Kidney (tissue), 14 donors: ENCODE measurements around the gene ATG16L1. TPM values are rescaled to one million over a fixed set of nuclear protein-coding genes. Genes with fewer than 3 reads are reported as not detected.

Experiments
- DNase-seq, 5 donors: peaks; one replicate each; pipeline ENCODE4 v3.0.0-alpha.2; 2013 to 2020
- FAIRE-seq: peaks from 2 replicates; lab custom pipeline; 2012; peaks lifted over from hg19 to GRCh38; lab: Jason Lieb, UNC
- H3K27ac ChIP-seq, 2 donors: one replicate each; pipeline ENCODE4 v1.7.0; 2013; ENCODE audit warnings: low read depth in 2 of 2, low read length in 2 of 2, inconsistent platforms in 1 of 2
- H3K27me3 ChIP-seq: one replicate; pipeline ENCODE4 v1.7.1; 2013; ENCODE audit warnings: low read length, inconsistent platforms; ENCODE audit not compliant: control insufficient read depth, insufficient read depth
- H3K36me3 ChIP-seq, 3 donors: one replicate each; pipeline versions ENCODE4 v1.7.0 to v1.7.1; 2013; ENCODE audit warnings: low read length in 3 of 3, control low read depth in 1 of 3, inconsistent platforms in 1 of 3; ENCODE audit not compliant: insufficient read depth in 3 of 3, control insufficient read depth in 2 of 3
- H3K4me1 ChIP-seq, 3 donors: one replicate each; pipeline versions ENCODE4 v1.7.0 to v1.7.1; 2013; ENCODE audit warnings: low read length in 3 of 3, inconsistent platforms in 1 of 3, low read depth in 1 of 3; ENCODE audit not compliant: control insufficient read depth in 2 of 3, insufficient read depth in 2 of 3
- H3K4me3 ChIP-seq, 3 donors: one replicate each; pipeline versions ENCODE4 v1.7.0 to v1.8.1; 2013; ENCODE audit warnings: low read length in 3 of 3, control low read depth in 1 of 3, inconsistent platforms in 1 of 3
- H3K9ac ChIP-seq, 3 donors: one replicate each; pipeline versions ENCODE4 v1.7.0 to v1.7.1; 2013; ENCODE audit warnings: low read length in 3 of 3, control low read depth in 1 of 3, inconsistent platforms in 1 of 3
- H3K9me3 ChIP-seq, 3 donors: one replicate each; pipeline versions ENCODE4 v1.7.0 to v1.7.1; 2013; ENCODE audit warnings: low read length in 3 of 3, control low read depth in 1 of 3, inconsistent platforms in 1 of 3; ENCODE audit not compliant: control insufficient read depth in 2 of 3, insufficient read depth in 1 of 3
- intact Hi-C: fragments of 100-400 bp; cut with DNase I; formaldehyde crosslinking; loops from one replicate; pipeline ENCODE4 v1.11.1; 2022
- polyA plus RNA-seq: library from polyadenylated mRNA; stranded (reverse); fragments of 350-450 nt; fragmentation: Illumina TruSeq; extraction: RNeasy Lipid Tissue Mini Kit (QIAGEN cat#74804); gene quantifications from one replicate; pipeline ENCODE4 v1.2.3, GENCODE V29; 2014; ENCODE audit warnings: low read depth, low replicate concordance; ENCODE audit not compliant: insufficient read depth
- total RNA-seq: library from RNA; stranded (reverse); fragmentation: NEBNext Ultra II Directional; extraction: Animal tissue kit (Norgen Biotek cat#: 25700); gene quantifications from one replicate; pipeline ENCODE4 v1.2.1, GENCODE V29; 2021
- TF ChIP-seq, protein P1 (sequence below): IDR thresholded peaks from 3 replicates; pipeline ENCODE4 v1.5.1; 2012; ENCODE audit warnings: mild to moderate bottlenecking, moderate library complexity, borderline replicate concordance; ENCODE audit not compliant: insufficient read depth; ENCODE audit errors: extremely low read depth
- donor health status: control.
- donor health status: control.
- donor health status: control.
- donor health status: control.
- donor health status: control.
- donor health status: DM: yes; HTN: yes; CAD: no.
- donor health status: Normal renal cell carcinoma (clear cell type).

Gene ATG16L1
- total and polyA plus RNA-seq, 2 donors from 2014 or later = 11.7 to 30.8 TPM

GRCh38 chr2:233285921-233286320 lies 34.4 kb downstream of the ATG16L1 start:
- intact Hi-C loops = no loop called here
- no peaks in the 10 kb centered on the region for H3K27me3 ChIP-seq
- no peak overlapping the region for H3K27ac ChIP-seq
- no peak overlapping the region for H3K9ac ChIP-seq
- H3K9me3 ChIP-seq = no peaks in the 10 kb centered on the region
- no peaks in the 10 kb centered on the region for H3K4me1 ChIP-seq
- TF ChIP-seq, protein P1, sequence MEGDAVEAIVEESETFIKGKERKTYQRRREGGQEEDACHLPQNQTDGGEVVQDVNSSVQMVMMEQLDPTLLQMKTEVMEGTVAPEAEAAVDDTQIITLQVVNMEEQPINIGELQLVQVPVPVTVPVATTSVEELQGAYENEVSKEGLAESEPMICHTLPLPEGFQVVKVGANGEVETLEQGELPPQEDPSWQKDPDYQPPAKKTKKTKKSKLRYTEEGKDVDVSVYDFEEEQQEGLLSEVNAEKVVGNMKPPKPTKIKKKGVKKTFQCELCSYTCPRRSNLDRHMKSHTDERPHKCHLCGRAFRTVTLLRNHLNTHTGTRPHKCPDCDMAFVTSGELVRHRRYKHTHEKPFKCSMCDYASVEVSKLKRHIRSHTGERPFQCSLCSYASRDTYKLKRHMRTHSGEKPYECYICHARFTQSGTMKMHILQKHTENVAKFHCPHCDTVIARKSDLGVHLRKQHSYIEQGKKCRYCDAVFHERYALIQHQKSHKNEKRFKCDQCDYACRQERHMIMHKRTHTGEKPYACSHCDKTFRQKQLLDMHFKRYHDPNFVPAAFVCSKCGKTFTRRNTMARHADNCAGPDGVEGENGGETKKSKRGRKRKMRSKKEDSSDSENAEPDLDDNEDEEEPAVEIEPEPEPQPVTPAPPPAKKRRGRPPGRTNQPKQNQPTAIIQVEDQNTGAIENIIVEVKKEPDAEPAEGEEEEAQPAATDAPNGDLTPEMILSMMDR = no peak
- peaks cover 7 to 54% (median 42%) of the 10 kb centered on the region in 3 donors for H3K36me3 ChIP-seq
- no peak overlapping the region for H3K4me3 ChIP-seq
- FAIRE-seq = no peak
- DNase-seq = no peak

DNA sequence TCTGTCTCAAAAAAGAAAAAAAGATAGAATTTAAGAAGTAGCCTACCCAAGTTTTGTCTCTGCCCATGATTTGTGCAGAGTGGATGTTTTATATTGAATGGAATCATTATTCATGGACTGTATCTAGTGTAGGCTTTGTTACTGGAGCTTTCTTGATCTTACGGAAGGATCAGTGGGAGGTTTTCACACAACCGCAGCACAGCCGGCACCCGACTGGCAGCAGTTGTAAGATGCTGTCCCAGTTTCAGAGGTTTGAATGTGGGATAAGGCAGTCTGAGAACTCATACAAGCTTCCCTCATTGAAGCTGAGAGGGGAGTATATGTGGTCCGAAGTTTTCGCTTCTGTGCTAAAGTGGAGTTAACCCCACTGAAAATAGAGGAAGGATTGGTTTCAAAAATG lies 36.4 kb downstream of the ATG16L1 start:
- no peak overlapping the region for H3K4me3 ChIP-seq
- no peak overlapping the region for H3K9ac ChIP-seq
- TF ChIP-seq, protein P1 = no peak
- H3K9me3 ChIP-seq = no peaks in the 10 kb centered on the region
- no peak for FAIRE-seq
- DNase-seq = no peak
- no peak overlapping the region for H3K27ac ChIP-seq
- peaks cover 7 to 56% (median 40%) of the 10 kb centered on the region in 3 donors for H3K36me3 ChIP-seq
- H3K27me3 ChIP-seq = no peaks in the 10 kb centered on the region
- intact Hi-C loops = no loop called here
- no peaks in the 10 kb centered on the region for H3K4me1 ChIP-seq

DNA sequence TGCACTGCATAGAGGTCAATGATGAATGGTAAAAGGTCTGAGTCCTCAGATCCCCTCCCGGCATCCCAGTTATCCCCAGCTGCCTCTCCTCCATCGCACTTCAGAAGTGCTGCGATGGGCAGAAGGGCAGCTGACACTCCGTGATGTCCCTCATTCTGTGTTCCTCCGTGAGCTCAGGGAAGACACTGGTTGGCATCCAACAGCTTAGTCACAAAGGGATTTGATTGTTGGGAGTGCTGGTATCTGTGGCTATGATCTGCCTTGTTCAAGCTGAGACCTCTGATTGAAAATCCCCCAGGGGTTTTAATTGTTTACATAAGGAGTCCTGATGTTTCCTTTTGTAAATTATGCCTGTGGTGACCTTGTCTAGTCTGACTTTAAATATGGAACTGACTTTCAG lies 37.2 kb downstream of the ATG16L1 start:
- no peaks in the 10 kb centered on the region for H3K27me3 ChIP-seq
- DNase-seq (no peak), FAIRE-seq (no peak)
- H3K4me1 ChIP-seq = no peaks in the 10 kb centered on the region
- TF ChIP-seq, protein P1 = no peak
- H3K9ac ChIP-seq = no peak overlapping the region
- intact Hi-C loops = no loop called here
- H3K36me3 ChIP-seq = peaks cover 7 to 63% (median 45%) of the 10 kb centered on the region in 3 donors
- H3K9me3 ChIP-seq = no peaks in the 10 kb centered on the region
- H3K4me3 ChIP-seq = no peak overlapping the region
- H3K27ac ChIP-seq = no peak overlapping the region

DNA sequence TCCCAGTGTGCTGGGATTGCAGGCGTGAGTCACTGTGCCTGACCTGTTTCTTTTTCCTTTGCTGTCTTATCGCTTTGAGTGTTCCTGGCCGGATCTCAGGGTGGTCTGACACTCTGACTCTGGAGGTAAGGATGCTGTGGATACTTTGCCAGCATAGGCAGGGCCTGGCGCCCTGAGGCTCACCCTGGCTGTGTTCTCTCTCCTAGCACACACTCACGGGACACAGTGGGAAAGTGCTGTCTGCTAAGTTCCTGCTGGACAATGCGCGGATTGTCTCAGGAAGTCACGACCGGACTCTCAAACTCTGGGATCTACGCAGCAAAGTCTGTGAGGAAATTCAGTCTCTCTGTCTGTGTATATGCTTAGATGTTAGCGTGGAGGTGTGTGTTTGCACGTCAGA lies 38.2 kb downstream of the ATG16L1 start:
- H3K4me3 ChIP-seq = no peak overlapping the region
- H3K27ac ChIP-seq = no peak overlapping the region
- intact Hi-C loops = no loop called here
- FAIRE-seq = no peak
- DNase-seq = no peak
- H3K9me3 ChIP-seq = no peaks in the 10 kb centered on the region
- no peak overlapping the region for H3K9ac ChIP-seq
- peaks cover 7 to 70% (median 50%) of the 10 kb centered on the region in 3 donors for H3K36me3 ChIP-seq
- TF ChIP-seq, protein P1 = no peak
- no peaks in the 10 kb centered on the region for H3K4me1 ChIP-seq
- H3K27me3 ChIP-seq = no peaks in the 10 kb centered on the region
